Measurements from ENCODE around the gene GGT5. TPM values are rescaled to one million over a fixed set of nuclear protein-coding genes. Genes with fewer than 3 reads are reported as not detected.
"Not testable (repeated sequence)": the region's sequence is repeated elsewhere in the genome, so short reads cannot be mapped to it uniquely, and the experiment has no call there.

GGT5 gene
- total and polyA plus RNA-seq, 5 donors: 30.2 to 61.0 (median 46.3) TPM

- H3K4me1 ChIP-seq (ENCODE audit: control insufficient read depth, insufficient read depth, low read length): peaks cover 2% of the 10 kb centered on the region
- no peaks in the 10 kb centered on the region for H3K9me3 ChIP-seq (ENCODE audit: control insufficient read depth, low read length)
- 72% methylated on average over 2 of the region's 2 CpGs for WGBS
- DNase-seq (no peak), ATAC-seq (no peak)
- H3K4me3 ChIP-seq (ENCODE audit: low read length): no peak overlapping the region
- H3K27ac ChIP-seq (ENCODE audit: low read length): no peak overlapping the region
- intact Hi-C loops (cut with DNase I): no loop called here
- no peaks in the 10 kb centered on the region for H3K27me3 ChIP-seq (ENCODE audit: control insufficient read depth, insufficient read depth)
Observed at GRCh38 chr22:24282401-24282800, 37.5 kb upstream of the GGT5 start.

GRCh38 chr22:24280363-24280762 is 35.5 kb upstream of the GGT5 start:
- H3K4me3 ChIP-seq (ENCODE audit: low read length); H3K27me3 ChIP-seq (ENCODE audit: control insufficient read depth, insufficient read depth); H3K4me1 ChIP-seq (ENCODE audit: control insufficient read depth, insufficient read depth, low read length); DNase-seq; H3K27ac ChIP-seq (ENCODE audit: low read length); ATAC-seq; intact Hi-C loops (cut with DNase I); H3K9me3 ChIP-seq (ENCODE audit: control insufficient read depth, low read length): not testable (repeated sequence)
- 100% methylated on average over 1 of the region's 1 CpG for WGBS

- DNase-seq; H3K4me3 ChIP-seq (ENCODE audit: low read length); H3K27me3 ChIP-seq (ENCODE audit: control insufficient read depth, insufficient read depth); H3K4me1 ChIP-seq (ENCODE audit: control insufficient read depth, insufficient read depth, low read length); intact Hi-C loops (cut with DNase I); H3K9me3 ChIP-seq (ENCODE audit: control insufficient read depth, low read length); ATAC-seq: not testable (repeated sequence)
- WGBS: 49% methylated on average over 6 of the region's 7 CpGs
- peak overlapping the region; percentile 58 for H3K27ac ChIP-seq (ENCODE audit: low read length)
Observed at GRCh38 chr22:24274696-24275405, 30.0 kb upstream of the GGT5 start.

- H3K4me1 ChIP-seq (ENCODE audit: control insufficient read depth, insufficient read depth, low read length); H3K4me3 ChIP-seq (ENCODE audit: low read length); ATAC-seq; intact Hi-C loops (cut with DNase I); H3K27me3 ChIP-seq (ENCODE audit: control insufficient read depth, insufficient read depth); H3K9me3 ChIP-seq (ENCODE audit: control insufficient read depth, low read length); DNase-seq: not testable (repeated sequence)
- H3K27ac ChIP-seq (ENCODE audit: low read length): peak overlapping the region; percentile 58
- 52% methylated on average over 4 of the region's 4 CpGs for WGBS
Observed at GRCh38 chr22:24273906-24274305, 29.0 kb upstream of the GGT5 start.

GRCh38 chr22:24273031-24273430 is 28.1 kb upstream of the GGT5 start:
- ATAC-seq; H3K4me3 ChIP-seq (ENCODE audit: low read length); DNase-seq; intact Hi-C loops (cut with DNase I); H3K27me3 ChIP-seq (ENCODE audit: control insufficient read depth, insufficient read depth); H3K4me1 ChIP-seq (ENCODE audit: control insufficient read depth, insufficient read depth, low read length); H3K9me3 ChIP-seq (ENCODE audit: control insufficient read depth, low read length); H3K27ac ChIP-seq (ENCODE audit: low read length): not testable (repeated sequence)
- 72% methylated on average over 2 of the region's 2 CpGs for WGBS

GRCh38 chr22:24271386-24271854 is 26.5 kb upstream of the GGT5 start:
- intact Hi-C loops (cut with DNase I): no loop called here
- DNase-seq (peak in 2 of 3 donors; percentile 49 to 77), ATAC-seq (no peak)
- H3K27me3 ChIP-seq (ENCODE audit: control insufficient read depth, insufficient read depth): no peaks in the 10 kb centered on the region
- peak overlapping the region; percentile 83 for H3K27ac ChIP-seq (ENCODE audit: low read length)
- H3K4me3 ChIP-seq (ENCODE audit: low read length): peak overlapping the region; percentile 68
- no peaks in the 10 kb centered on the region for H3K9me3 ChIP-seq (ENCODE audit: control insufficient read depth, low read length)
- WGBS: under 1% methylated on average over 25 of the region's 25 CpGs
- peaks cover 2% of the 10 kb centered on the region for H3K4me1 ChIP-seq (ENCODE audit: control insufficient read depth, insufficient read depth, low read length)

- Histone ChIP-seq H3K4me3 (ENCODE audit: low read length) (peak within 1 kb of the TSS; percentile 68), H3K27ac (ENCODE audit: low read length) (peak within 1 kb of the TSS; percentile 88), H3K27me3 (ENCODE audit: control insufficient read depth, insufficient read depth) (no peaks in the 10 kb centered on the region), H3K9me3 (ENCODE audit: control insufficient read depth, low read length) (no peaks in the 10 kb centered on the region), H3K4me1 (ENCODE audit: control insufficient read depth, insufficient read depth, low read length) (peaks cover 2% of the 10 kb centered on the region)
- intact Hi-C loops (cut with DNase I): no loop called here
- ATAC-seq (peak; percentile 98), DNase-seq (peak; percentile 97 to 98 (median 97))
- WGBS: under 1% methylated on average over 89 of the region's 89 CpGs
Observed at GRCh38 chr22:24270556-24271385, 25.9 kb upstream of the GGT5 start, which contains the start of gene SPECC1L. Gene SPECC1L (plus strand): TSS chr22:24270831. CDS start chr22:24302232, 31,401 bp downstream.

- 92% methylated on average over 6 of the region's 6 CpGs for WGBS
- not testable (repeated sequence) for ATAC-seq
Observed at GRCh38 chr22:24266495-24266894, 21.6 kb upstream of the GGT5 start.

GRCh38 chr22:24265734-24266133 is 20.9 kb upstream of the GGT5 start:
- Histone ChIP-seq H3K4me3 (ENCODE audit: low read length) (no peak overlapping the region), H3K9me3 (ENCODE audit: control insufficient read depth, low read length) (no peaks in the 10 kb centered on the region), H3K4me1 (ENCODE audit: control insufficient read depth, insufficient read depth, low read length) (no peaks in the 10 kb centered on the region), H3K27me3 (ENCODE audit: control insufficient read depth, insufficient read depth) (no peaks in the 10 kb centered on the region), H3K27ac (ENCODE audit: low read length) (no peak overlapping the region)
- DNase-seq (no peak), ATAC-seq (no peak)
- intact Hi-C loops (cut with DNase I): no loop called here

More at GRCh38 chr22:24266495-24266894, 21.6 kb upstream of the GGT5 start:
- H3K9me3 ChIP-seq (ENCODE audit: control insufficient read depth, low read length); intact Hi-C loops (cut with DNase I); H3K27me3 ChIP-seq (ENCODE audit: control insufficient read depth, insufficient read depth); H3K27ac ChIP-seq (ENCODE audit: low read length); H3K4me1 ChIP-seq (ENCODE audit: control insufficient read depth, insufficient read depth, low read length); DNase-seq; H3K4me3 ChIP-seq (ENCODE audit: low read length): not testable (repeated sequence)

- H3K4me3 ChIP-seq (ENCODE audit: low read length); ATAC-seq; H3K27me3 ChIP-seq (ENCODE audit: control insufficient read depth, insufficient read depth); H3K9me3 ChIP-seq (ENCODE audit: control insufficient read depth, low read length); H3K27ac ChIP-seq (ENCODE audit: low read length); H3K4me1 ChIP-seq (ENCODE audit: control insufficient read depth, insufficient read depth, low read length); intact Hi-C loops (cut with DNase I); DNase-seq: not testable (repeated sequence)
- 56% methylated on average over 3 of the region's 9 CpGs for WGBS
Observed at GRCh38 chr22:24264329-24264896, 19.5 kb upstream of the GGT5 start.

- WGBS: 93% methylated on average over 18 of the region's 19 CpGs
- H3K9me3 ChIP-seq (ENCODE audit: control insufficient read depth, low read length); H3K27me3 ChIP-seq (ENCODE audit: control insufficient read depth, insufficient read depth); H3K4me1 ChIP-seq (ENCODE audit: control insufficient read depth, insufficient read depth, low read length); H3K4me3 ChIP-seq (ENCODE audit: low read length); intact Hi-C loops (cut with DNase I); H3K27ac ChIP-seq (ENCODE audit: low read length); ATAC-seq; DNase-seq: not testable (repeated sequence)
Observed at GRCh38 chr22:24263479-24263878, 18.6 kb upstream of the GGT5 start.

Data from right cardiac atrium (tissue), 5 donors.